ENCODE results near the gene VAMP5. TPM values are rescaled to one million over a fixed set of nuclear protein-coding genes. Genes with fewer than 3 reads are reported as not detected.

Gene VAMP5
- total RNA-seq, 6 experiments from 2014 or later: 51.2 to 84.2 (median 71.4) TPM

GRCh38 chr2:85594715-85595300 lies 10.6 kb downstream of the VAMP5 start:
- Mint-ChIP-seq H3K27ac (peak overlapping the region; percentile 89), H3K27me3 (ENCODE audit: insufficient read depth) (peaks cover 2% of the 10 kb centered on the region; the same call in 1 of the 2 replicates), H3K4me1 (ENCODE audit: low read depth) (peaks cover 41% of the 10 kb centered on the region), H3K36me3 (ENCODE audit: low read depth) (peaks cover 4% of the 10 kb centered on the region; the same call in 1 of the 2 replicates), H3K9me3 (no peaks in the 10 kb centered on the region), H3K4me3 (peak overlapping the region; percentile 96)
- no peak for DNase-seq
- TF ChIP-seq, protein P1, sequence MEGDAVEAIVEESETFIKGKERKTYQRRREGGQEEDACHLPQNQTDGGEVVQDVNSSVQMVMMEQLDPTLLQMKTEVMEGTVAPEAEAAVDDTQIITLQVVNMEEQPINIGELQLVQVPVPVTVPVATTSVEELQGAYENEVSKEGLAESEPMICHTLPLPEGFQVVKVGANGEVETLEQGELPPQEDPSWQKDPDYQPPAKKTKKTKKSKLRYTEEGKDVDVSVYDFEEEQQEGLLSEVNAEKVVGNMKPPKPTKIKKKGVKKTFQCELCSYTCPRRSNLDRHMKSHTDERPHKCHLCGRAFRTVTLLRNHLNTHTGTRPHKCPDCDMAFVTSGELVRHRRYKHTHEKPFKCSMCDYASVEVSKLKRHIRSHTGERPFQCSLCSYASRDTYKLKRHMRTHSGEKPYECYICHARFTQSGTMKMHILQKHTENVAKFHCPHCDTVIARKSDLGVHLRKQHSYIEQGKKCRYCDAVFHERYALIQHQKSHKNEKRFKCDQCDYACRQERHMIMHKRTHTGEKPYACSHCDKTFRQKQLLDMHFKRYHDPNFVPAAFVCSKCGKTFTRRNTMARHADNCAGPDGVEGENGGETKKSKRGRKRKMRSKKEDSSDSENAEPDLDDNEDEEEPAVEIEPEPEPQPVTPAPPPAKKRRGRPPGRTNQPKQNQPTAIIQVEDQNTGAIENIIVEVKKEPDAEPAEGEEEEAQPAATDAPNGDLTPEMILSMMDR (IDR thresholded peaks at IDR 0.05): no peak

DNA sequence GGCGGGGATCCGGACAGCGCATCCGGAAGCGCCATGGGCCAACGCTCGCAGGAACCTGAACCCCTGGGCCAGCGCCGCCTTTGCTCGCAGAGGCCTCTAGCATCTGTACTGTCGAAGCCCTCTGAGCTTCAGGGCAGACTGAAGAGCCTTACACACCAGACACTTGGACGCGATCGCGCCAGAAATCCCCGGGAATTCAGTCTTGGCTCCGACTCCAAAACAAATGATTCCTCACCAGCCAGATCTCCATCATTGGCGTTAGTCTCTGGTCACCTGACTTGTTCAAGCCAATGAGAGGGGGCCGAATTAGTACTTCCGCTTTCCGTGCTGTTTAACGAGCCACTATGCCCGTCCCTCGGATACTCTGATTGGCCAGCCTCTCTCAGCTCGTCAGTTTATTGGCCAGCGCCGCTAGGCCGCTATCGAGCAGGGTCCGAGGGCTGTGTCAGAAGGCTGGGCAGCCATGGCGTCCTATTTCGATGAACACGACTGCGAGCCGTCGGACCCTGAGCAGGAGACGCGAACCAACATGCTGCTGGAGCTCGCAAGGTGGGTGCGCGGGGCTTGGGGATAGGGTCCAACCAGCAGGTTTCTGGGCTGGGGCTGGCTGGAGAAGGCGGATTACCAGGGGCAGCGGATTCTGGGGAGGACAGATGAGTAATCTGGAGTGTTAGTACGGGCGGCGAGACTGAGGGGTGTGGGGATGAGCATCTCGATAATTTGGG lies 11.2 kb downstream of the VAMP5 start, which contains the start of gene RNF181:
TSS of gene RNF181 (plus strand) at position 445 of the 725 bp plus-strand sequence. CDS start at position 464, 19 bp downstream.
- peaks cover 2% of the 10 kb centered on the region; the same call in 1 of the 2 replicates for H3K27me3 Mint-ChIP-seq (ENCODE audit: insufficient read depth)
- peak; percentile 99 for DNase-seq
- peaks cover 35% of the 10 kb centered on the region for H3K4me1 Mint-ChIP-seq (ENCODE audit: low read depth)
- peaks cover 4% of the 10 kb centered on the region; the same call in 1 of the 2 replicates for H3K36me3 Mint-ChIP-seq (ENCODE audit: low read depth)
- peak within 1 kb of the TSS; percentile 89 for H3K27ac Mint-ChIP-seq
- TF ChIP-seq, protein P1 (IDR thresholded peaks at IDR 0.05): no peak
- peak within 1 kb of the TSS; percentile 96 for H3K4me3 Mint-ChIP-seq
- H3K9me3 Mint-ChIP-seq: no peaks in the 10 kb centered on the region

GRCh38 chr2:85596026-85596333 lies 11.7 kb downstream of the VAMP5 start:
- Mint-ChIP-seq H3K4me3 (peak overlapping the region; percentile 96), H3K36me3 (ENCODE audit: low read depth) (peaks cover 4% of the 10 kb centered on the region; the same call in 1 of the 2 replicates), H3K4me1 (ENCODE audit: low read depth) (peaks cover 30% of the 10 kb centered on the region), H3K9me3 (no peaks in the 10 kb centered on the region), H3K27ac (peak overlapping the region; percentile 89), H3K27me3 (ENCODE audit: insufficient read depth) (peaks cover 2% of the 10 kb centered on the region; the same call in 1 of the 2 replicates)
- no peak for DNase-seq
- TF ChIP-seq, protein P1 (IDR thresholded peaks at IDR 0.05): no peak

DNA sequence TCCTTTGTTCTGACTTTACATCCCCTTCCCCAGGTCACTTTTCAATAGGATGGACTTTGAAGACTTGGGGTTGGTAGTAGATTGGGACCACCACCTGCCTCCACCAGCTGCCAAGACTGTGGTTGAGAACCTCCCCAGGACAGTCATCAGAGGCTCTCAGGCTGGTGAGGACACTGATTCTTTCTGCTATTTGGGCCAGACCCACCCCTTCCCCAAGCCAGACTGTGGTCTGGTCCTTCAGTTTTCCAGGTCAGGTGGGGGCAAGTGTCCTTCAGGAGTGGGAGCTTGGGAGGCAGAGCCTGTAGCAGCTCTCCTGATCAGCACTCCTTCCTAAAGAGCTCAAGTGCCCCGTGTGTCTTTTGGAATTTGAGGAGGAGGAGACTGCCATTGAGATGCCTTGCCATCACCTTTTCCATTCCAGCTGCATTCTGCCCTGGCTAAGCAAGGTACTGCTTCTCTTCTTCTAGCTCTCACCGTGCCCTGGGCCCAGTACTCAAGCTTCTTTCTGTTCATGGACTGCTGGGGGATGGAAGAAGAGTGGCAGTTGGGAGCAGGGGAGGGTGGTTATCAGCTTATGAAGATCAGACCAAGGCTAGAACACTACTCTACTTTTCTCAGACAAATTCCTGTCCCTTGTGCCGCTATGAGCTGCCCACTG lies 12.4 kb downstream of the VAMP5 start:
- peaks cover under 1% of the 10 kb centered on the region; the same call in 1 of the 2 replicates for H3K36me3 Mint-ChIP-seq (ENCODE audit: low read depth)
- DNase-seq: no peak
- peak overlapping the region; percentile 96 for H3K4me3 Mint-ChIP-seq
- peaks cover 29% of the 10 kb centered on the region for H3K4me1 Mint-ChIP-seq (ENCODE audit: low read depth)
- peaks cover 2% of the 10 kb centered on the region; the same call in 1 of the 2 replicates for H3K27me3 Mint-ChIP-seq (ENCODE audit: insufficient read depth)
- no peaks in the 10 kb centered on the region for H3K9me3 Mint-ChIP-seq
- peak overlapping the region; percentile 89 for H3K27ac Mint-ChIP-seq
- TF ChIP-seq, protein P1 (IDR thresholded peaks at IDR 0.05): no peak

DNA sequence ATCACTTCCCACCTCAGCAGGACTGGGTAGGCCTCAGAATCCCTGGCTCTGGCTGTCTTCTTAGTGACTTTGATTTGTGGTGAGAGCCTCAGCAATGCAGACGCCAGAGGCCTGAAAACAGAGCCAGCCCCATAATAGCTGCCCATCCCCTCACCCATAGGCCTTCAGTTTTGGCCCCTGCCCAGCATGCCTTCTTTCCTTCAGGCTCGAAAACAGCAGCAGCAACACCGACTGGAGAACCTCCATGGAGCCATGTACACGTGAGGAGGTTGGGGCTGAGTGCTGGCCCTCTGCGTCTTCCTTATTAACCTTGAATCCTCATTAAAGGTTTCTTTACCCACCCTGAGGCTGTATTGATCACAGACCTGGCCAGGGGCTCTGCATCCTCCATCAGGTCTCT lies 13.0 kb downstream of the VAMP5 start:
- no peaks in the 10 kb centered on the region for H3K36me3 Mint-ChIP-seq (ENCODE audit: low read depth)
- H3K4me3 Mint-ChIP-seq: peak overlapping the region; percentile 96
- no peak for DNase-seq
- TF ChIP-seq, protein P1 (IDR thresholded peaks at IDR 0.05): no peak
- H3K27ac Mint-ChIP-seq: no peak overlapping the region
- peaks cover 33% of the 10 kb centered on the region for H3K4me1 Mint-ChIP-seq (ENCODE audit: low read depth)
- peaks cover 2% of the 10 kb centered on the region; the same call in 1 of the 2 replicates for H3K27me3 Mint-ChIP-seq (ENCODE audit: insufficient read depth)
- H3K9me3 Mint-ChIP-seq: no peaks in the 10 kb centered on the region

Data from HFFc6 (cell line).